ENCODE results near the gene TNIK. TPM values are rescaled to one million over a fixed set of nuclear protein-coding genes. Genes with fewer than 3 reads are reported as not detected.

Gene TNIK
- total RNA-seq, 6 experiments from 2014 or later = 10.6 to 17.2 (median 11.8) TPM

DNA sequence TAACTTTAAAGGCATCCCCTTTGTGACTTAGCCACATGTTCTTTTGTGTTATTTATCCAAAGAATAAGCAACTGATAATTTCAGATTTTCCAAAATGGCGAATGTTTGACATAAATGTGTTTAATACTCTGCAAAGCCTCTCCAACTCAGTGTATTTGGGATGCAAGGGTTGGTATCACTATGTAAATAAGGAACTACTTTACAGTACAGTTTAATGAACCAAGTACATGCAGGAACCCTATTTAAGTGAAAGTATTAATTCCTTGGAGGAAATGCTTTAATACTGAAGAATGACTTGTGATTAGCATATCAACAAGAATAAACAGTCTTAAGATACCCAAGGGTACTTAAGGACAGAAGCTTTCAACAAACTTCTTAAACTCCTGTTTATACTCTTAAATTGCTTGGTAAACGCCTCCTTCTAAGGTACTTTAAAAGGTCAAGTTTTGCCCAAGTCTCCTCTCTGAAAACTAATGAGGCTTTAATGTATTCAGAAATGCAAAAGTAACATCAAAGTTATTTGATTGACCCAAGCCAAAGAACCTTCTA, 107.7 kb downstream of the TNIK start:
- TF ChIP-seq, protein P1, sequence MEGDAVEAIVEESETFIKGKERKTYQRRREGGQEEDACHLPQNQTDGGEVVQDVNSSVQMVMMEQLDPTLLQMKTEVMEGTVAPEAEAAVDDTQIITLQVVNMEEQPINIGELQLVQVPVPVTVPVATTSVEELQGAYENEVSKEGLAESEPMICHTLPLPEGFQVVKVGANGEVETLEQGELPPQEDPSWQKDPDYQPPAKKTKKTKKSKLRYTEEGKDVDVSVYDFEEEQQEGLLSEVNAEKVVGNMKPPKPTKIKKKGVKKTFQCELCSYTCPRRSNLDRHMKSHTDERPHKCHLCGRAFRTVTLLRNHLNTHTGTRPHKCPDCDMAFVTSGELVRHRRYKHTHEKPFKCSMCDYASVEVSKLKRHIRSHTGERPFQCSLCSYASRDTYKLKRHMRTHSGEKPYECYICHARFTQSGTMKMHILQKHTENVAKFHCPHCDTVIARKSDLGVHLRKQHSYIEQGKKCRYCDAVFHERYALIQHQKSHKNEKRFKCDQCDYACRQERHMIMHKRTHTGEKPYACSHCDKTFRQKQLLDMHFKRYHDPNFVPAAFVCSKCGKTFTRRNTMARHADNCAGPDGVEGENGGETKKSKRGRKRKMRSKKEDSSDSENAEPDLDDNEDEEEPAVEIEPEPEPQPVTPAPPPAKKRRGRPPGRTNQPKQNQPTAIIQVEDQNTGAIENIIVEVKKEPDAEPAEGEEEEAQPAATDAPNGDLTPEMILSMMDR (IDR thresholded peaks at IDR 0.05) = no peak
- Mint-ChIP-seq H3K36me3 (ENCODE audit: low read depth) (no peaks in the 10 kb centered on the region), H3K4me3 (no peak overlapping the region), H3K27ac (peak overlapping the region; percentile 74; the same call in 1 of the 2 replicates), H3K27me3 (ENCODE audit: insufficient read depth) (no peaks in the 10 kb centered on the region), H3K9me3 (no peaks in the 10 kb centered on the region), H3K4me1 (ENCODE audit: low read depth) (peaks cover 88% of the 10 kb centered on the region)
- no peak for DNase-seq

DNA sequence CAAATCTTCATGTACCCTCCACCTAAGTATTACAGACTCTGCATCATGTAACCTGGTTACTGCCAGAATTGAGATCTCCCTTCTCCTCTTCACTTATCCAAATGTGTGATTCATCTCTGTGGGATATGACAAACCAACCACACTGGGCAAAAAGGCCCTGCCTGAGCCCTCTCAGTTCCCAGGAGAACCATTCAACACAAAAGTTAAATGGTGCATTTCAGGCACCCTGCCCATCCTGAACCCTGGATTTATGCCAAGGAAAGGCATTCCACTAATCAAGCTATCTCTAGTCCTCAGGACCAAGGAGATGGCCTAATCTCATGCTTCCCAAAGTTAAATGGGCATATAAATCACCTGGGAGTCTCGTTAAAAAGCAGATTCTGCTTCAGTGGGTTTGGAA, 108.5 kb downstream of the TNIK start:
- no peaks in the 10 kb centered on the region for H3K27me3 Mint-ChIP-seq (ENCODE audit: insufficient read depth)
- peaks cover 1% of the 10 kb centered on the region; the same call in 1 of the 2 replicates for H3K36me3 Mint-ChIP-seq (ENCODE audit: low read depth)
- H3K4me3 Mint-ChIP-seq = no peak overlapping the region
- no peaks in the 10 kb centered on the region for H3K9me3 Mint-ChIP-seq
- peak overlapping the region; percentile 74 for H3K27ac Mint-ChIP-seq
- peaks cover 94% of the 10 kb centered on the region for H3K4me1 Mint-ChIP-seq (ENCODE audit: low read depth)
- TF ChIP-seq, protein P1 (IDR thresholded peaks at IDR 0.05) = no peak
- peak; percentile 96 for DNase-seq

DNA sequence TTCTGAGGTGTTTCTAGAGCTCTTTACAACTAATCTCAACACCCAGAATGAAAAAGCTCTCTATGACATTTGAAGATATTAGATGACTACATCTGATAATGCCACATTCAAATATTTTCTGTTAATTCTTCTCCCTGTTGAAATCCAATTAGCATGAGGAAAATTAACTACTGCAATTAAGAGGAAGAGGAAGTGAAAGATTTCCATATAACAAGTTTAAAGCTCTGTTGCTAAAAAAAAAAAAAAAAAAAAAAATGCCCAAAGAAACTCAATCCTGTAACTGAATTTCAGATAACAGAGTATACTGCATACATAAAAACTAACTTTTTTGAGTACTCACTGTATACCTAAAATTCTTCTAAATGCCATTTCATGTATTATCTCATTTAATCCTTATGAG, 109.8 kb downstream of the TNIK start:
- Mint-ChIP-seq H3K36me3 (ENCODE audit: low read depth) (peaks cover 11% of the 10 kb centered on the region; the same call in 1 of the 2 replicates), H3K27me3 (ENCODE audit: insufficient read depth) (no peaks in the 10 kb centered on the region), H3K27ac (no peak overlapping the region; the same call in 1 of the 2 replicates), H3K4me3 (no peak overlapping the region), H3K9me3 (no peaks in the 10 kb centered on the region), H3K4me1 (ENCODE audit: low read depth) (peaks cover 94% of the 10 kb centered on the region)
- no peak for DNase-seq
- TF ChIP-seq, protein P1 (IDR thresholded peaks at IDR 0.05) = no peak

DNA sequence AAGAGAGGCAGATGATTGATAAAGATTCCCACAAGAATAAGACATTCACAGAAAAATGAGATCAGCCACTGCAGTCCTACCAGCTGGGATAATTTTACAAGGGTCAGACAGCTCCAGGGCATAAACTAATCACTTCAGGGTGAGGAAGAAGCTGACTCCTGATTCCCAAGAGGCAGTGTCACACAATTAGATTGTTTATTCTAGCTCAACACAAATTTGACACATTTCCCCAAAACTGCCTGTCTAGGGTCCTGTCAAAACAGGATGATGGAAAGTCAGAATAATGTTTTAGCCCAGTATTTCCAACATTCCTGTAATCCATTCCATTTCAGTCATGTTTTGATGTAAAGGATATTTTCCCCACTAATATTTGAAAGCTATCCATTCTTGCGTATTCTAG, 110.8 kb downstream of the TNIK start:
- H3K27me3 Mint-ChIP-seq (ENCODE audit: insufficient read depth) = no peaks in the 10 kb centered on the region
- peak; percentile 55 for DNase-seq
- peaks cover 85% of the 10 kb centered on the region for H3K4me1 Mint-ChIP-seq (ENCODE audit: low read depth)
- no peak overlapping the region for H3K4me3 Mint-ChIP-seq
- TF ChIP-seq, protein P1 (IDR thresholded peaks at IDR 0.05) = no peak
- H3K36me3 Mint-ChIP-seq (ENCODE audit: low read depth) = peaks cover 11% of the 10 kb centered on the region; the same call in 1 of the 2 replicates
- H3K9me3 Mint-ChIP-seq = no peaks in the 10 kb centered on the region
- H3K27ac Mint-ChIP-seq = no peak overlapping the region

DNA sequence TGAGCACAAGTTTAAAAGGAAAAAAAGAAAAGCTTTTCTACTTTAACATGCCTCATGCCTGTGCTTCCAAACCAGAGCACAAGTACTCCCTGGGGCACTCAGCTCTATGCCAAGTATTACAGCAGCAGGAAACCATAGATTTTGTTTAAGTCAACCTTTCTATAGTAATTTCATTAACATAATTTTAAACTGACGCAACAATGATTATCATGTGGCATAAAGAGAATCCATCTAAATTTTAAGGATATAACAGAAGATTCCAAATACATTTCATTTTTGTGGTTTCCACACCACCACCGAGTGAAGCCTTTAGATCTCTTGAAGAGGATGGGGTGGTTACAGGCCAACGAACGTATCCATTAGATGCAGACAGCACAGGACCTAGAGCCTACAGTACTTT, 112.1 kb downstream of the TNIK start:
- Mint-ChIP-seq H3K9me3 (no peaks in the 10 kb centered on the region), H3K27ac (no peak overlapping the region), H3K27me3 (ENCODE audit: insufficient read depth) (no peaks in the 10 kb centered on the region), H3K4me1 (ENCODE audit: low read depth) (peaks cover 72% of the 10 kb centered on the region), H3K4me3 (no peak overlapping the region), H3K36me3 (ENCODE audit: low read depth) (peaks cover 11% of the 10 kb centered on the region; the same call in 1 of the 2 replicates)
- TF ChIP-seq, protein P1 (IDR thresholded peaks at IDR 0.05) = no peak
- DNase-seq = no peak

All from HFFc6 (cell line).